ENCODE data around the gene PIERCE2.
"Not testable (repeated sequence)": the region's sequence is repeated elsewhere in the genome, so short reads cannot be mapped to it uniquely, and the experiment has no call there.

The PIERCE2 gene

DNA sequence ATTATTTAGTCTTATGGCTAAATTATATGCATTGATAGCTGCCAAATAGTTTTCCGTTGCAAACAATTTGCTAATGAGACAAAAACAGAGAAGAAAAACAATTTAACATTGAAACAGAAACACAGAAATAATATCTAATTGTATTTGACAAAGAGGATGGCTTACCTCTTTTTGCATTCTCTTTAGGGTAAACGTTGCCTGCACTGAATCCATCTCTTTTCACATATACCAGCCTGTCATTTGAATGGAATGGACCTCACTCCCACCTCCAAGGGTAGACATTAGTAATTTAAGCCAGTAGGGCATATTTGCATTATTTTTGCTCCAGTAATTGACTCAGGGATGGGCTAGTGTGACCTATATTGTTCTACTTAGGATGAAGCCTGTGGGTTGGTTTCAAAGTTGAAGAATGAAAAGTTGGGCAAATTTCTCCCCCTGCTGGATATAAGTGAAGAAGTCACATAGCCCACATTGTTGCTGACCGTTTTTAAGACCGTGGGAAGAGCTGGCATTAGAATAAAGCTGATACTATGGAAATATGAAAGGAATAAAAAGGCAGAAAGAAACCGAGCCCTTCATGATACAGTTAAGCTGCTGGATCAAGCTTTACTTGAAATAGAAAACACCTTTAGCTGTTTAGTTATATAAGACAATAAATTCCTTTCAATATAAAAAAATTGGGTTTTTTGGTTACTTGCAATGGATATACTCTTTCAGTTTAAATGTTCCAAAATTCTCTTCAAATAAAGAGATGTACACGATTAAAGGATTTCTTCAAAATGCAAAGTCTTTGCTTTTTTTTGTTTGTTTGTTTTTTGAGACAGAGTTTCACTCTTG is 26.9 kb downstream of the PIERCE2 start:
- peak; percentile 19 for DNase-seq

DNA sequence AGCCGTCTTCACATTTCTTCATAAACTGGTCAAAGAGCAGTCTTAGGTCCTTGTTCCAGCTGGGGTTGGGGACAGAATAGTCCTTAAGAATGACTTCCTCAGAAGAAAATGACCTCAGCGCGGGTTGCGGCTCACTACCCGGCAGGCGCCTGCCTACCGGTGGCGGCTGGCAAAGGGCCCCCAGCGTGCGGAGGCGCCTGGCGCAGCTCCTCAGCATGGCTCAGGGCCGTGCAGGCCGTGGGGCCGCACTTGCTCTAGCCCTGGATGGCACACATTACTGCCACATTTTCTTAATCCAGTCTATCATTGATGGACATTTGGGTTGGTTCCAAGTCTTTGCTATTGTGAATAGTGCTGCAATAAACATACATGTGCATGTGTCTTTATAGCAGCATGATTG is 34.8 kb downstream of the PIERCE2 start:
- DNase-seq: not testable (repeated sequence)

DNA sequence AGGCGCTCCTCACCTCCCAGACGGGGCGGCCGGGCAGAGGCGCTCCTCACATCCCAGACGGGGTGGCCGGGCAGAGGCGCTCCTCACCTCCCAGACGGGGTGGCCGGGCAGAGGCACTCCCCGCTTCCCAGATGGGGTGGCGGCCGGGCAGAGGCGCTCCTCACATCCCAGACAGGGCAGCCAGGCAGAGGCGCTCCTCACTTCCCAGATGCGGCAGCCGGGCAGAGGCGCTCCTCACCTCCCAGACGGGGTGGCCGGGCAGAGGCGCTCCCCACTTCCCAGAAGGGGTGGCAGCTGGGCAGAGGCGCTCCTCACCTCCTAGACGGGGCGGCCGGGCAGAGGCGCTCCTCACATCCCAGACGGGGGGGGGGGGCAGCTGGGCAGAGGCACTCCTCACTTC is 37.6 kb downstream of the PIERCE2 start:
- DNase-seq: not testable (repeated sequence)

- not testable (repeated sequence) for DNase-seq
Observed at GRCh38 chr15:55446379-55447029, 38.2 kb downstream of the PIERCE2 start.

DNA sequence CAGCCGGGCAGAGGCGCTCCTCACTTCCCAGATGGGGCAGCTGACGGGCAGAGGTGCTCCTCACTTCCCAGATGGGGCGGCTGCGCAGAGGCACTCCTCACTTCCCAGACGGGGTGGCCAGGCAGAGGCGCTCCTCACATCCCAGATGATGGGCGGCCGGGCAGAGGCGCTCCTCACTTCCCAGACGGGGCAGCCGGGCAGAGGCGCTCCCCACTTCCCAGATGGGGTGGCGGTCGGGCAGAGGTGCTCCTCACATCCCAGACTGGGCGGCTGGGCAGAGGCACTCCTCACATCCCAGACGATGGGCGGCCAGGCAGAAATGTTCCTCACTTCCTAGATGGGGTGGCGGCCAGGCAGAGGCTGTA is 38.7 kb downstream of the PIERCE2 start:
- DNase-seq: not testable (repeated sequence)

GRCh38 chr15:55457401-55458022 is 49.2 kb downstream of the PIERCE2 start:
- DNase-seq: no peak

DNA sequence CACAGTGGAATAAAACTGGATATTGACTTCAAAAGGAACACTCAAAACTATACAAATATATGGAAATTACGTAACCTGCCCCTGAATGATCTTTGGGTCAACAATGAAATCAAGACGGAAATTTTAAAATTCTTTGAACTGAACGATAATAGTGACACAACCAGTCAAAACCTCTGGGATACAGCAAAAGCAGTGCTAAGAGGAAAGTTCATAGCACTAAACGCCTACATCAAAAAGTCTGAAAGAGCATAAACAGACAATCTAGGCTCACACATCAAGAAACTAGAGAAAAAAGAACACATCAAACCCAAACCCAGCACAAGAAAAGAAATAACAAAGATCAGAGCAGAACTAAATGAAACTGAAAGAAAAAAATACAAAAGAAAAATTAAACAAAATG is 53.2 kb downstream of the PIERCE2 start:
- DNase-seq: no peak

GRCh38 chr15:55468321-55468720 is 60.0 kb downstream of the PIERCE2 start:
- DNase-seq: no peak
